Ovary (tissue), 9 donors: ENCODE measurements around the gene IER2. TPM values are rescaled to one million over a fixed set of nuclear protein-coding genes. Genes with fewer than 3 reads are reported as not detected.
A peak's percentile ranks its signal among the peaks of the same experiment; 100 is the strongest.

ENCODE experiments used
- DNase-seq, 5 donors: peaks; one replicate each; pipeline ENCODE4 v3.0.0-alpha.2; 2019 to 2020
- H3K27ac ChIP-seq, 2 donors: fragments of 200-600 bp; one replicate each; pipeline versions ENCODE4 v1.5.1 to v1.8.0; 2019 to 2022
- H3K27me3 ChIP-seq: fragments of 200-600 bp; one replicate; pipeline ENCODE4 v1.8.0; 2022
- H3K36me3 ChIP-seq: fragments of 200-600 bp; sonication (generic); one replicate; pipeline ENCODE4 v1.5.1; 2019
- H3K4me1 ChIP-seq: one replicate; pipeline ENCODE4 v1.8.1; 2013; ENCODE audit warnings: mild to moderate bottlenecking, moderate library complexity; ENCODE audit not compliant: insufficient read depth
- H3K4me3 ChIP-seq: fragments of 200-600 bp; sonication (generic); one replicate; pipeline ENCODE4 v1.5.1; 2017
- H3K9me3 ChIP-seq, 2 donors: fragments of 200-600 bp in 1 of 2; sonication (generic) in 1 of 2; one replicate each; pipeline versions ENCODE4 v1.5.1 to v1.8.1; 2013 to 2019; ENCODE audit warnings: mild to moderate bottlenecking in 1 of 2, moderate library complexity in 1 of 2
- EP300 ChIP-seq: sonication (generic); formaldehyde crosslinking; IDR thresholded peaks from one replicate; pipeline ENCODE4 v1.6.1; 2017; ENCODE audit warnings: antibody characterized with exemption
- POLR2A ChIP-seq: fragments of 450-650 bp; IDR thresholded peaks from one replicate; pipeline ENCODE4 v1.6.1; 2017; ENCODE audit warnings: antibody characterized with exemption, mild to moderate bottlenecking, moderate library complexity
- WGBS, 3 donors: extraction: QIAGEN DNeasy Blood & Tissue Kit in 1 of 3; methylation state at CpG; one replicate each; pipeline versions ENCODE4 v1.1.5 to v1.1.7; 2013 to 2017; 5-methylcytosine and 5-hydroxymethylcytosine counted together
- intact Hi-C, 4 donors: fragments of 100-400 bp; cut with DNase I; formaldehyde crosslinking; loops; one replicate each; pipeline versions ENCODE4 v1.11.0 to v1.15.1; 2022 to 2023
- polyA plus RNA-seq, 2 donors: library from polyadenylated mRNA; stranded (reverse); fragments of 200-250 nt in 1 of 2; fragments of 350-450 nt in 1 of 2; fragmentation: Illumina TruSeq in 1 of 2; extraction: RNeasy Lipid Tissue Mini Kit (QIAGEN cat#74804) in 1 of 2; gene quantifications; one replicate each; pipeline ENCODE4 v1.2.3, GENCODE V29; 2013 to 2014
- total RNA-seq, 7 donors: library from RNA; depleted of rRNA in 2 of 7; stranded (reverse); fragments of >200 nt in 2 of 7; fragmentation: NEBNext Ultra II Directional in 3 of 7; extraction: Animal tissue kit (Norgen Biotek cat#: 25700) in 3 of 7; gene quantifications; one replicate each; pipeline versions ENCODE4 v1.1.0 to v1.2.4, GENCODE V29; 2016 to 2023
- TF ChIP-seq, protein P1 (sequence below), 3 donors: fragments of 450-650 bp in 2 of 3; fragments of 200-600 bp in 1 of 3; IDR thresholded peaks; one replicate each; pipeline versions ENCODE4 v1.5.1 to v1.8.0; 2016 to 2022; ENCODE audit warnings: antibody characterized with exemption in 3 of 3, mild to moderate bottlenecking in 1 of 3
- donor health status: DM: no; HTN: no; CAD: no; lungs with moderate emphysema.
- donor health status: DM: no; HTN: no; CAD: no.
- donor health status: Bipolar disorder and iron deficiency.
- donor health status: DM: yes; HTN: yes; CAD: no.
- donor health status: DM: no; HTN: no; CAD: no.
- donor health status: DM: yes; HTN: yes; CAD: no.

IER2 gene
- total and polyA plus RNA-seq, 9 donors: 47.4 to 301 (median 79.9) TPM

DNA sequence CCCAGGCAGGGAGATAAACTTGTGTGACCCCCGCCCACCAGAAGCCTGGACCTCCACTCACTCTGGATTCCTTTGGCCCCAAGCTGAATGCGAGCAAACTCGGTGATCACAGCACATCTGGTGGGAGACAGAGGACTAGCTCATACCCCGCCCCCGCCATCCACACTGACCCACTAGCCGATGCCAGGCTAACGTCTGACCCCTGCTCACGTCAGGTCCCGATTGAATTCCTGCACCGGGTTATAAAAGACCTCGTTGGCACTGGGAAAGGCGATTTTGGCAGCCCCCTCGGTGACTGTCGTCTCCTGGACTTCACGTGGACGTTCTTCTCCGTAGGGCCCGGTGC, 34.3 kb upstream of the IER2 start:
- WGBS, 3 donors: 1 to 2% (median 1%) methylated on average over 18 of the region's 18 CpGs
- Histone ChIP-seq H3K36me3 (no peaks in the 10 kb centered on the region), H3K9me3 (no peaks in the 10 kb centered on the region), H3K27me3 (no peaks in the 10 kb centered on the region), H3K4me3 (peak overlapping the region; percentile 96), H3K4me1 (peaks cover 13% of the 10 kb centered on the region), H3K27ac (peak overlapping the region in 1 of 2 donors; percentile 43)
- intact Hi-C loops: no loop called here
- TF ChIP-seq POLR2A (no peak), EP300 (no peak)
- TF ChIP-seq, protein P1, sequence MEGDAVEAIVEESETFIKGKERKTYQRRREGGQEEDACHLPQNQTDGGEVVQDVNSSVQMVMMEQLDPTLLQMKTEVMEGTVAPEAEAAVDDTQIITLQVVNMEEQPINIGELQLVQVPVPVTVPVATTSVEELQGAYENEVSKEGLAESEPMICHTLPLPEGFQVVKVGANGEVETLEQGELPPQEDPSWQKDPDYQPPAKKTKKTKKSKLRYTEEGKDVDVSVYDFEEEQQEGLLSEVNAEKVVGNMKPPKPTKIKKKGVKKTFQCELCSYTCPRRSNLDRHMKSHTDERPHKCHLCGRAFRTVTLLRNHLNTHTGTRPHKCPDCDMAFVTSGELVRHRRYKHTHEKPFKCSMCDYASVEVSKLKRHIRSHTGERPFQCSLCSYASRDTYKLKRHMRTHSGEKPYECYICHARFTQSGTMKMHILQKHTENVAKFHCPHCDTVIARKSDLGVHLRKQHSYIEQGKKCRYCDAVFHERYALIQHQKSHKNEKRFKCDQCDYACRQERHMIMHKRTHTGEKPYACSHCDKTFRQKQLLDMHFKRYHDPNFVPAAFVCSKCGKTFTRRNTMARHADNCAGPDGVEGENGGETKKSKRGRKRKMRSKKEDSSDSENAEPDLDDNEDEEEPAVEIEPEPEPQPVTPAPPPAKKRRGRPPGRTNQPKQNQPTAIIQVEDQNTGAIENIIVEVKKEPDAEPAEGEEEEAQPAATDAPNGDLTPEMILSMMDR (IDR thresholded peaks at IDR 0.05): no peak
- DNase-seq: no peak

DNA sequence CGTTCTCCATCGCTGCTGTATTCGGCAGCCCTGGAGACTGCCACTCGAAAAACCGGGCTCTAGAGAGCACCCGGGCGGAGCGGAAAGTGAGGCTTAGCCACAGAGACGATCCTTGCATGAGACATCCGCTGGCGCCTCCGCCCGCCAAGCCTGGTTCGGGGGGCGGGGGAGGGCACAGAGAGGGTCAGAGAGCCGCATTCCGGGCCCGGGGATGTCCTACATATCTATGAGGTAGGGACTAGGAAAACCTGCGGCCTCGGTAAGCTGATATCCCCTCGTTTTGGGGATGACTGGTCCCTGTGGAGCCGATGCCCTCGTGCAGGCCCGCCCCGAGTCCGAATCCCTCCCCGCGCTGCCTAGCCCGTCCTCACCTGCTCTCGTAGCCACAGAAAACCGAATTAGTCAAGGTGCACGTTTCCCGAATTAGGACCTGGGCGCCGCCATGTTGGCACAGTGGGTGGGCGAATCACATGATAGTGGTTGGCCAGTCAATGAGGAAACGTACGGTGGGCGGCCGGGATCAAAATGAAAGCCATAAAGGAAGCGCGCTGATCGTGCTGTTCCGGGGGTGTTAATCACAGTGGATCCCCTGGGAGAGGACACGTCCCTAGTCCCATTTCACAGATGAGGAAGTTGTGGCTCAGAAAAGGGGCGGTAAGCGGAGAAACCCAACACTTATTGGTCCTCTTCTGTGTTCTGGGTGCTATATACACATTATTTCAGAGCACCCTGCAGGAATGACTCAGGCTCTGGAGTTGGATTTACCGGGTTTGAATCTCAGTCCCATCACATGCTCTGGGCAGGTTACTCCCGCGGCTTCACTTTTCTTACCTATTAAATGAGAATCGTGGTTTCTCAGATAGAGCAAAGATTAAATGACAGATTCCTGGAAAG, 33.7 kb upstream of the IER2 start, which contains the start of gene TRMT1:
TRMT1 (minus strand) TSS at position 459 of the 894 bp plus-strand sequence; CDS start at position 118, 341 bp downstream.
- Histone ChIP-seq H3K4me1 (peaks cover 13% of the 10 kb centered on the region), H3K27ac (peak within 1 kb of the TSS; percentile 36 to 43), H3K27me3 (no peaks in the 10 kb centered on the region), H3K9me3 (no peaks in the 10 kb centered on the region), H3K4me3 (peak within 1 kb of the TSS; percentile 96), H3K36me3 (no peaks in the 10 kb centered on the region)
- DNase-seq: peak; percentile 88 to 93 (median 91)
- intact Hi-C loops: no loop called here
- 0 to 1% (median 0%) methylated on average over 51 of the region's 51 CpGs for WGBS, 3 donors
- TF ChIP-seq, protein P1 (IDR thresholded peaks at IDR 0.05): peak in 1 of 3 donors; percentile 21
- TF ChIP-seq POLR2A (peak; percentile 31), EP300 (no peak)

DNA sequence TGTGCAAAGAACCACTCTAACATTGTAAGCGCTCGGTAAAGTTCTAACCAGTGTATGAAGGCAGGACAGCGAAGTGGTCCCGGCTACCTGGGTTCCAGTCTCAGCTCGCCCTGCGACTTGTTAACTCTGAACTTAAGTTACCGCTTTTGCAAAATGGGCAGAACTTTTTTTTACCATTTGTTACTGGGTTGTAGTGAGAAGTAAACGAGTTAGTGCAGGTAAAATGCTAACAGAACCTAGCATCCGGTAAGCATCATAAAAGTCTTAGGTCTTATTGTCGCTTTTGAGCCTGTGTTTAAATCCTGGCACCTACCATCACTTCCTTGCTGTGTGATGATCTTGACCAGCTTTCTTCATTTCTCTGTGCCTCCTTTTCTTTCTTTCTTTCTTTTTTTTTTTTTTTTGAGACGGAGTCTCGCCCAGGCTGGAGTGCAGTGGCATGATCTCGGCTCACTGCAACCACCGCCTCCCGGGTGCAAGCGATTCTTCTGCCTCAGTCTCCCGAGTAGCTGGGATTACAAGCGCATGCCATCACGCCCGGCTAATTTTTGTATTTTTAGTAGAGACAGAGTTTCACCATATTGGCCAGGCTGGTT, 32.9 kb upstream of the IER2 start:
- no peak for TF ChIP-seq EP300
- TF ChIP-seq POLR2A: no peak
- TF ChIP-seq, protein P1 (IDR thresholded peaks at IDR 0.05): no peak
- DNase-seq: no peak
- H3K36me3 ChIP-seq: no peaks in the 10 kb centered on the region
- peak overlapping the region; percentile 96 for H3K4me3 ChIP-seq
- WGBS, 3 donors: 7 to 18% (median 12%) methylated on average over 20 of the region's 20 CpGs
- intact Hi-C loops: no loop called here
- H3K9me3 ChIP-seq: no peaks in the 10 kb centered on the region
- no peaks in the 10 kb centered on the region for H3K27me3 ChIP-seq
- H3K4me1 ChIP-seq: peaks cover 13% of the 10 kb centered on the region
- no peak overlapping the region for H3K27ac ChIP-seq

- TF ChIP-seq, protein P1 (IDR thresholded peaks at IDR 0.05): no peak
- TF ChIP-seq EP300 (no peak), POLR2A (no peak)
- no peaks in the 10 kb centered on the region for H3K9me3 ChIP-seq
- no peaks in the 10 kb centered on the region for H3K27me3 ChIP-seq
- peaks cover 13% of the 10 kb centered on the region for H3K4me1 ChIP-seq
- intact Hi-C loops: no loop called here
- 2 to 11% (median 4%) methylated on average over 18 to 65 of the region's 65 CpGs for WGBS, 3 donors
- H3K4me3 ChIP-seq: peak within 1 kb of the TSS; percentile 96
- no peaks in the 10 kb centered on the region for H3K36me3 ChIP-seq
- DNase-seq: peak; percentile 84 to 93 (median 87)
- H3K27ac ChIP-seq: peak within 1 kb of the TSS in 1 of 2 donors; percentile 66
Measured at GRCh38 chr19:13117772-13118423, 32.3 kb upstream of the IER2 start, which contains the start of gene NACC1. NACC1 (plus strand) TSS chr19:13118264; CDS start chr19:13135208, 16,944 bp downstream.
